Activated CD4-positive, CD25-positive, alpha-beta regulatory T cell treated with anti-CD3 and anti-CD28 coated beads, Interleukin-2, amount 50 U/mL, for 72 hours (primary cell): ENCODE data around the gene MYMX.
"Not testable (repeated sequence)": the region's sequence is repeated elsewhere in the genome, so short reads cannot be mapped to it uniquely, and the experiment has no call there.

ENCODE experiments used
- DNase-seq: peaks from one replicate; pipeline ENCODE4 v3.0.0; 2021

Gene MYMX

GRCh38 chr6:44188819-44189218 lies 27.9 kb upstream of the MYMX start:
- no peak for DNase-seq

- DNase-seq, result no peak
These were observed 27.5 kb upstream of the MYMX start for GRCh38 chr6:44189257-44189656.

- DNase-seq, result no peak
These were observed 26.0 kb upstream of the MYMX start for GRCh38 chr6:44190715-44191114.

GRCh38 chr6:44192428-44193041 lies 24.2 kb upstream of the MYMX start:
- no peak for DNase-seq

GRCh38 chr6:44193307-44193910 lies 23.3 kb upstream of the MYMX start:
- DNase-seq, result no peak

GRCh38 chr6:44194326-44194725 lies 22.4 kb upstream of the MYMX start:
- no peak for DNase-seq

- DNase-seq, result not testable (repeated sequence)
These were observed 20.4 kb upstream of the MYMX start for GRCh38 chr6:44196351-44196750.

GRCh38 chr6:44198684-44199083 lies 18.0 kb upstream of the MYMX start:
- DNase-seq, result no peak

GRCh38 chr6:44199883-44200282 lies 16.8 kb upstream of the MYMX start:
- DNase-seq, result no peak

GRCh38 chr6:44201200-44201599 lies 15.5 kb upstream of the MYMX start:
- DNase-seq, result no peak

- no peak for DNase-seq
These were observed 15.0 kb upstream of the MYMX start for GRCh38 chr6:44201638-44202303.

- no peak for DNase-seq
These were observed 14.3 kb upstream of the MYMX start for GRCh38 chr6:44202332-44202971.

- DNase-seq, result no peak
These were observed 13.6 kb upstream of the MYMX start for GRCh38 chr6:44202972-44203750.

GRCh38 chr6:44203955-44204354 lies 12.8 kb upstream of the MYMX start:
- no peak for DNase-seq

- no peak for DNase-seq
These were observed 8.8 kb upstream of the MYMX start for GRCh38 chr6:44207966-44208365.

GRCh38 chr6:44211284-44211683 lies 5.4 kb upstream of the MYMX start:
- DNase-seq, result no peak

GRCh38 chr6:44214307-44214706 lies 2.4 kb upstream of the MYMX start:
- no peak for DNase-seq

GRCh38 chr6:44217332-44218143 lies 812 bp downstream of the MYMX start:
- no peak for DNase-seq

GRCh38 chr6:44219053-44219814 lies 2.5 kb downstream of the MYMX start:
- peak; percentile 43 for DNase-seq

- DNase-seq, result no peak
These were observed 3.4 kb downstream of the MYMX start for GRCh38 chr6:44219815-44220784.
